GM18499 (cell line): ENCODE measurements around the gene SMIM13.
"Not testable (repeated sequence)": the region's sequence is repeated elsewhere in the genome, so short reads cannot be mapped to it uniquely, and the experiment has no call there.

Source experiments
- ATAC-seq: cut with Tn5 transposase; IDR thresholded peaks from one replicate; pipeline ENCODE4 v1.9.1; 2021; ENCODE audit warnings: moderate number of reproducible peaks; ENCODE audit not compliant: insufficient read depth, unreplicated experiment

The SMIM13 gene

DNA sequence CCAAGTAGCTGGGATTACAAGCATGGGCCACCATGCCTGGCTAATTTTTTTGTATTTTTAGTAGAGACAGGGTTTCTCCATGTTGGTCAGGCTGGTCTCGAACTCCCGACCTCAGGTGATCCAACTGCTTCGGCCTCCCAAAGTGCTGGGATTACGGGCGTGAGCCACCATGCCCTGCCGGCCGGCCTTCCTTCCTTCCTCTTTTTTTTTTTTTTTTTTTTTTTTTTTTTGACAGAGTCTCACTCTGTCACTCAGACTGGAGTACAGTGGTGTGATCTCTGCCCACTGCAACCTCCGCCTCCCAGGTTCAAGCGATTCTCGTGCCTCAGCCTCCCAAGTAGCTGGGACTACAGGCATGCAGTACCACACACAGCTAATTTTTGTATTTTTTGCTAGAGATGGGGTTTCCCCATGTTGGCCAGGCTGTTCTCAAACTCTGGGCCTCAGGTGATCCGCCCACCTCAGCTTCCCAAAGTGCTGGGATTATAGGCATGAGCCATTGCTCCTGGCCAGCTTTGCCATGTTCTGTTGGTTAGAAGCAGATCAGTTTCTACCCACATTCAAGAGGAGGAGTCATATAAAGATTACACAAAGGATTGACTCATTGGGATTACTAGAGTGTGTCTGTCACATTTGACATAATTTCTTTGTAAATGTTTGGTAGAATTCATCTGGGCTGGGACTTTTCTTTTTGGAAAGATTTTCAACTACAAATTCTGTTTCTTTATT, 22.3 kb downstream of the SMIM13 start:
- not testable (repeated sequence) for ATAC-seq

- no peak for ATAC-seq
Measured at GRCh38 chr6:11120271-11121005, 26.8 kb downstream of the SMIM13 start.

DNA sequence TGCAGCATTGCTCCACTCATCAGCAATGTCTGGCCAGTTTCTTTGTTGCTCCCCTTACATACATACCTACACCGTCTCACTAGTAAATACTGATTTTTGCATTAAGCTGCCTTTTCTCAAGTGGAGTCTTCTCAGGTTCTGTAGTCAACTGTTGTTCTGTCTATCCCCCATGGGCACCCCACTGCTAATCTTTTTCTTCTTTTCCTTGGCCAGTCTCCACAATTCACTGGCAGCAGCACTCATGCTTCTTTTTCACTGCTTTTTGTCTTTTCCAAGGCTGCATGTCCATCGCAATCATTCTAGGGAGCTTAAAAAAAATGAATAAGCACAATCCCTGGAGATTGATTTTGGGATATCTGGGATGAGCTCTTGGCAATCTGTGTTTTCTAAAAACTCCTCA, 28.2 kb downstream of the SMIM13 start:
- no peak for ATAC-seq

- ATAC-seq = no peak
Measured at GRCh38 chr6:11122380-11122779, 28.7 kb downstream of the SMIM13 start.

DNA sequence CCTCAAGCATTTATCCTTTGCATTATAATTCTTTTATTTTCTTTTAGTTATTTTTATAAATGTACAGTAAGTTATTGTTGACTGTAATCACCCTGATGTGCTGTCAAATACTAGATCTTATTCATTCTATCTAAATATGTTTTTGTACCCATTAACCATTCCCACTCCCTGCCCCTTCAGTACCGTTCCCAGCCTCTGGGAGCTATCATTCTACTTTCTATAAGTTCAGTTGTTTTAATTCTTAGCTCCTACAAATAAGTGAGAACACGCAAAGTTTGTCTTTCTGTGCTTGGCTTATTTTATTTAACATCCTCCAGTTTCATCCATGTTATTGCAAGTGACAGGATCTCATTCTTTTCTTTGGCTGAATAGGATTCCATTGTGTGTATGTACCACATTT, 30.3 kb downstream of the SMIM13 start:
- no peak for ATAC-seq

GRCh38 chr6:11126876-11127275, 33.2 kb downstream of the SMIM13 start:
- ATAC-seq = no peak

DNA sequence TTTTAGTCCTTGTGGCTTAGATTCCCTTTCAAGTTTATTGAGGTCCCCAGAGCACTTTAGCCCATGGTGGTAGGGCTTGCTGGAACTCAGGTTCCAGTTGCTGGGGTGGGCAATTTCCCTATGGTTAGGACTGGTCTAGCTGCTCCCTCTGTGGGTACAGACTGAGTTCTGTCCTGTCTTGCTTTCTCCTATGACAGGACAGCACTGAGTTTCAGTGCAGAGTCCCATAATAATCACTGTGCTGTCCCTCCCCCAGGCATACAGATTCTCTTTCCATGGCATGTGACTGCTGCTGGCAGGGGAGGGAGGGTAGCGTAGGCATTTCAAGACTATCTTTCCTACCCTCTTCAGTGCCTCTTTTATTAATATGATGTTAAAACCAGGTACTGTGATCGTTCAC, 35.0 kb downstream of the SMIM13 start:
- ATAC-seq = no peak

DNA sequence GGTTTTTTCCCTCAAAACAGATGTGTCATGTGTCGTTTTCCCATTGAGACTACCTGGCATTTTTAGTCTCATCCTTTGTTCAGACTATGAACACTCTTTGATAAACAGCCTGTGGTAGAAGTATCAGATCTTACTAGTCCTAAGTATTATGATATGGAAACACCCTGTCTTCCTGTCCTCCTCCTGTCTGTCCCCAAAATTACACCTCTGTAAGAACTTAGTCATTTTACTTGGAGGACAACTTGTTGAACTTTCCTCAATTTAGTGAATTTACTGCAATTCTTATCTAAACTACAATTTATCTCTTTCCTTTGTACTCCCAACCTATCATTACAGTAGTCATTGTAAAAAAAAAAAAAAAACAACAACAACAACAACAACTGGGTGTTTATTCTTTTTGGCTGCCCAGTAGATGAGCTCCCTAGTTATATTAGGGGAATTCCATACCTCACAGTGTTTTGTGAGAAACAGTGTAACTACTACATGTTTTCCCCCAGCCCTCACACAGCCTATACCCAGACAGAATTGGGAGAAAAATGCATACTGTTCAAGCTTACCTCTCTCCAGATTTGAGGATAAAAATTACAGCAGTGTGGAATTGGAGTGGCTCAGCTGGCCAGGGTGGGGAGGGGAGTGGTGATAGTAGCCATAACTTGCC, 36.4 kb downstream of the SMIM13 start:
- no peak for ATAC-seq

DNA sequence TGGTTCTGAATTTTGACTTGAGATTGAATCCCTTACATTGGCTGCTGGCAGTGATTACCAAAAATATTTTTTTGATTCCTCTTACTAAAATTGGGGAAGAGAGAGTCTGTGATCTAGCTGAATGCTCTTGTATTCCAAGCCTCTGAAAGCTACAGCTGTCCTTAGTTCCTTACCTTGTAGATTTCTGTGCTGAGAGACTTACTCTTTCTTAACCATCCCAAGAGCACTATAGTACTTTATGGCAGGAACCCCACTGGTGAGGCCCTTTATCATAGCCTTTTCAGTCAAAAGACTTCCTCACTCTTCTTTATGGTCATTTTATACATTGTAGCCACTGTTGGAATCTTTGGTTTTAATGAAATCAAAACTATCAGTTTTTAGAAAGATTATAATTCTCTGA, 37.0 kb downstream of the SMIM13 start:
- ATAC-seq = no peak

DNA sequence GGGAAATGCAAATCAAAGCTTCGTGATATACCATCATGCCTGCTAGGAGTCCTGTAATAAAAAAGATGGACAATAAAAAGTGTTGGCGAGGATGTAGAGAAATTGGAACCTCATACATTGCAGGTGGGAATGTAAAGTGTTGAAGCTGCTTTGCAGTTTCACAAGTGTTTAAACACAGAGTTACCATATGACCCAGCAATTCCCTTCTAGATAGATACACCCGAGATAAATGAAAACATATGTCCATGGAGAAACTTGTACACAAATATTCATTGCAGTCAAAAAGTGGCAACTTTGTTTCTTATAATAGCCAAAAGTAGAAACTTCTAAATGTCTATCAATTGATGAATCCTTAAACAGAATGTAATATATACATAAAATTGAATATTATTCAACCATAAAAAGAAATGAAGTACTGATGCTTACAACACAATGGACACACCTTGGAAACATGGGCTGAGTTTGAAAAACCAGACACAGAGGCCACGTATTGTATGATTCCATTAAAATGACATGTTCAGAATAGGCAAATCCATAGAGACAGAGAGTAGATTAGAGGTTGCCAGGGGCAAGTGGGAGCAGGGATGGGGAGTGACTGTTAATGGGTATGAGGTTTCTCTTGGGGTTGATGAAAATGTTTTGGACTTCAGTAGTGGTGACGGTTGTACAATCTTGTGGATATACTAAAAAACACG, 38.7 kb downstream of the SMIM13 start:
- no peak for ATAC-seq

DNA sequence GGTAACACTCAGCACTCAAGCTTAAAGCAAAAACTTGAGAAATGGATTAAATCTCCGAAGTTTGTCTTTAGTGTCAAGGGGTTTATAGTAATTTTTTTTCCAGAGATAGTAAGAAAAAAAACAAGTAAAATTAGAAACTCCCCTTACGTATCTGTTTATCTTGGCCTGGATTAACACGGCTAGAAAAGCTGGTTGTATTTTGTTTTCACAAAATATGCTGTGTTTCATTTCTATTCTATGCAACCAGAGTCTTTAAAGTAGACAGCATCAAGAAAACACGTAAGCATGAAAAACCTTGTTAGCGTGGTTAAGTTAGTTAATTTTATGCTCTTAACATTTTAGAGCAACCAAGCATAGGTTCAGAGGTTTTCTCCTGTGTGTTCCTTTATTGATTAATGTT, 39.6 kb downstream of the SMIM13 start:
- ATAC-seq = no peak

GRCh38 chr6:11136809-11137208, 43.2 kb downstream of the SMIM13 start:
- no peak for ATAC-seq

DNA sequence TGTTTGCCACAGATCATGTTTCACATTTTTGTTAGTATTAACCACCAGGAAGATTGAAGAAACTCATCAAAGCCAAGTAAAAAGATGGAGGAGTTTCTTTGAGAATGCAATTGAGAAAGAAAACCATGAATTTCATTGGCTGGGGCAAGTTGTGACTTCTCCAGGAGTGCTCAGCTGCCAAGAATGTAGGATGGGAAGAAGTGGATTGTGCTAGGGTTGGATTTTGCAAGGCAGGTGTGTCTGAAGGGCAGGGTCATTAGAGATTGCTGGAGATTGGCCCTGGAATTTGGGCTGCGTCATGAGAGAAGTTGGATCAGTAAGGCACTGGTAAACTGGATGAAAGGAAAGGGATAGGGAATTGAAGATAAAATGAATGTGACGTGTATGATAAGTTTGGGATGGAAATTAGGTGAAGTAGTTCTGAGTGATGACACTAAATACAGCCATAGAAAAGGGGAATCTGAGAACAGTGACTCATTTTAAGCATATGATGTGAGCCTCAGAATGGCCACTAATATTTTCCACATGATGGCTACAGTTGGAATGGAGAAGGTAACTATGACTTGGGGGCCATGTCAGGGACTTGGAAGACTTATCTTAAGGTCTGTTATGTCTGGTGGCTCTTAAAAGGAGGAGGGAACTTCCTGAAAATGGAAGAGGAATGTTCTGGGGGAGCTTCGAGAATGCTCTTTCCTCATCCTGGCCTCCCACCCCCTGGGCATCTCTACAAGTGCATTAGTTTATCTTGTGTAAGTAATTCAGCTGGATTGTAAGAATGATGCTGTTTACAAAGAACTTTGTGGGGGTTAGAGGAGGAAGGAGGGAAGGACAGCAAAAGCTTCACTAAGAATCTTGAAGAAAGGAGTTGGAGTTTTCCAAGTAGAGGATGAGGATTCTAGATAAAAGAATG, 45.7 kb downstream of the SMIM13 start:
- ATAC-seq = peak; percentile 73

DNA sequence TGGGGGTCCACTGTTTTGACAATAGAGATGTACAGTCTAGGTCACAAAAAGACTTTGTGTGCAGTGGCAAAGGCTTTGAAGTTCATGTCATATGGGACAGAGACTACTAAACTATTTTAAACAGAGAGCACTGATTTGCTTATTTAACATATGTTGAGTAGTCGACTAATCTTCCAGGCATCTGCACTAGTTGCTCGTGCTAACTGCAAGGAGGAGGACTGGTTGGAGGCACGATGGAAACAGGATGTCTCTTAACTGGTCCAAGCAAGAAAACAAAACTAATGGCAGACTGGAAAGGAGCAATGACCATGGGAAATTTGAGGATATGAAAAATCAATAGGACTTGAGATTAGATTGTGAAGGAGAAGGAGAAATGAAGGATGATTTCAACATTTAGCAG, 46.4 kb downstream of the SMIM13 start:
- no peak for ATAC-seq

- ATAC-seq = no peak
Measured at GRCh38 chr6:11141295-11141694, 47.7 kb downstream of the SMIM13 start.

DNA sequence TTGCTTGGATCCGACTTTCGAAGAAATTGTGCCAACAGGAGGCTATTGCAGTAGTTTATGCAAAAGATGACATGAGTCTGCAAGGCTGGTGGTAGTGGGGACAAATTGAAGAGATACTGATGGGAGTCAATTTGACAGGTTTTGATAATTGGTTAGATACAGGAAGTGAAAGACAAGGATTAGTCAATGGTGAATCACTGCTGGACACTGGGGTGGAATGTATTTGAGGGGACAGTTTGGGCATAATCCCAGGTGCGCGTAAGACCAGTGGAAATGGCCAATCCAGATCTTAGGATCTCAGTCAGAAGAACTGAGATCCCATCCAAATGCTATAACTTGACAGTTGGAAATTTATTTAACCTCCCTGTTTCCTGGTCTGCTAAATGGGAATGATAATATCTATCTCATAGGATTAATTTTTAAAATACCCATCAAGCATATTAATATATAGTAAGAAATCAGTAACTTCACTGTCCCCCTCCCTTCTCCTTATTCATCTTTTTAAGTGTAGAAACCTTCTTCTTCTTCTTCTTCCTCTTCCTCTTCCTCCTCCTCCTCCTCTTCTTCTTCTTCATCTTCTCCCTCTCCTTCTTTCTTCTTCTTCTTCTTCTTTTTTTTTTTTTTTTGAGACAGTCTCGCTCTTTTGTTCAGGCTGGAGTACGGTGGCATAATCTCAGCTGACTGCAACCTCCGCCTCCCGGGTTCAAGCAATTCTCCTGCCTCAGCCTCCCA, 48.8 kb downstream of the SMIM13 start:
- no peak for ATAC-seq

- ATAC-seq = no peak
Measured at GRCh38 chr6:11143394-11144371, 50.0 kb downstream of the SMIM13 start.

GRCh38 chr6:11144393-11144851, 50.8 kb downstream of the SMIM13 start:
- no peak for ATAC-seq
